ENCODE measurements around the gene SLC25A42. TPM values are rescaled to one million over a fixed set of nuclear protein-coding genes. Genes with fewer than 3 reads are reported as not detected.

Gene SLC25A42
- total RNA-seq, 1 donor = 5.4 TPM

GRCh38 chr19:19083413-19084178, 19.8 kb downstream of the SLC25A42 start:
- Histone ChIP-seq H3K27ac (ENCODE audit: low read depth, low read length) (no peak overlapping the region), H3K4me3 (ENCODE audit: insufficient read depth, low read length) (no peak overlapping the region), H3K79me2 (ENCODE audit: insufficient read depth, low read length) (no peaks in the 10 kb centered on the region), H4K20me1 (ENCODE audit: insufficient read depth, low read length) (peaks cover 3% of the 10 kb centered on the region), H2AFZ (ENCODE audit: low read length) (no peak overlapping the region), H3K27me3 (ENCODE audit: insufficient read depth, low read length) (no peaks in the 10 kb centered on the region), H3K36me3 (ENCODE audit: insufficient read depth, low read length) (no peaks in the 10 kb centered on the region), H3K4me2 (ENCODE audit: insufficient read depth, low read length) (no peak overlapping the region), H3K9me3 (ENCODE audit: low read depth, low read length) (no peaks in the 10 kb centered on the region), H3K4me1 (ENCODE audit: insufficient read depth, low read length) (peaks cover 5% of the 10 kb centered on the region)
- no peak for TF ChIP-seq CTCF (IDR thresholded peaks at IDR 0.05; ENCODE audit: extremely low read depth, low read depth, low read length)
- DNase-seq (ENCODE audit: insufficient read length, low spot score, missing footprints) = peak; percentile 34

DNA sequence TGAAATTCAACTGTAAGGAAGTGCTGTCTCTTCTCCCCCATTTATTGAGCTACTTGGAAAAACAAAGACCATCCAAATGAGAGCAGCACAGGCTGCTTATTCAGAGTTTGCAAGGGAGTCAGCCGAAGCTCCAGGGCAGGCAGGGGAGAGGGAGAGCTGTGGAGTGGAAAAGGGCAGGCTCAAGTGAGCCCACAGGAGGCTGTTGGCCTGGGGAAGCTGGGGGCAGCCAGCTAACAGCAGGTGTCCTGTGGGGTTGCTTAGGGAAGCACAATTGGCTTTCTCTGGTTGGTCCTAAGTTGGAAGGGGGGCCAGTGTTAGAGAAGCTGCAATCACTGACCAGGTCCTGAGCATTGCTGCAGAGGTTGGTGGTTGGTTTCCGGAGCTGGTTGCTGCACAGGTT, 23.9 kb downstream of the SLC25A42 start:
- TF ChIP-seq CTCF (IDR thresholded peaks at IDR 0.05; ENCODE audit: extremely low read depth, low read depth, low read length) = no peak
- peak; percentile 60 for DNase-seq (ENCODE audit: insufficient read length, low spot score, missing footprints)
- Histone ChIP-seq H2AFZ (ENCODE audit: low read length) (no peak overlapping the region), H3K4me3 (ENCODE audit: insufficient read depth, low read length) (no peak overlapping the region), H3K27ac (ENCODE audit: low read depth, low read length) (no peak overlapping the region), H4K20me1 (ENCODE audit: insufficient read depth, low read length) (peaks cover 2% of the 10 kb centered on the region), H3K4me1 (ENCODE audit: insufficient read depth, low read length) (no peaks in the 10 kb centered on the region), H3K27me3 (ENCODE audit: insufficient read depth, low read length) (no peaks in the 10 kb centered on the region), H3K36me3 (ENCODE audit: insufficient read depth, low read length) (no peaks in the 10 kb centered on the region), H3K4me2 (ENCODE audit: insufficient read depth, low read length) (no peak overlapping the region), H3K79me2 (ENCODE audit: insufficient read depth, low read length) (no peaks in the 10 kb centered on the region), H3K9me3 (ENCODE audit: low read depth, low read length) (no peaks in the 10 kb centered on the region)

DNA sequence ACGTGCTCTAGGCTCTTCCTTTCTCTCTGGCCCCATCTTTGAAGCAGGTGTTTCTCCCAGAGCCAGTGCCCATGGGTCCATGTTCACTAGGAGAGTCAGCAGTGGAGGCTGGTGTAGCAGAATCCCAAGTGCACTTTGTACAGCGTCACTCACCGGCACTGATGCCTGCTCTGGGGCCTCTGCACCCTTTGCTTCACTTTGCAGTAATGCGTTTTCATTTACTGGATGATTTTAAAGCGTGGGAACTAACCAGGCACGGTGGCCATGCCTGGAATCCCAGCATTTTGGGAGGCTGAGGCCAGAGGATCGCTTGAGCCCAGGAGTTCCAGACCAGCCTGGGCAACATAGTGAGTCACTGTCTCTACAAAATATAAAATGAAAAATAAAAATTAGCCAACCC, 30.7 kb downstream of the SLC25A42 start:
- Histone ChIP-seq H4K20me1 (ENCODE audit: insufficient read depth, low read length) (peaks cover 2% of the 10 kb centered on the region), H3K9me3 (ENCODE audit: low read depth, low read length) (no peaks in the 10 kb centered on the region)

More for the DNA sequence above, 30.7 kb downstream of the SLC25A42 start:
- Histone ChIP-seq H3K27ac (ENCODE audit: low read depth, low read length) (no peak overlapping the region), H3K27me3 (ENCODE audit: insufficient read depth, low read length) (no peaks in the 10 kb centered on the region), H3K36me3 (ENCODE audit: insufficient read depth, low read length) (peaks cover 4% of the 10 kb centered on the region), H3K4me1 (ENCODE audit: insufficient read depth, low read length) (no peaks in the 10 kb centered on the region), H3K79me2 (ENCODE audit: insufficient read depth, low read length) (no peaks in the 10 kb centered on the region), H2AFZ (ENCODE audit: low read length) (no peak overlapping the region), H3K4me3 (ENCODE audit: insufficient read depth, low read length) (no peak overlapping the region), H3K4me2 (ENCODE audit: insufficient read depth, low read length) (no peak overlapping the region)
- no peak for TF ChIP-seq CTCF (IDR thresholded peaks at IDR 0.05; ENCODE audit: extremely low read depth, low read depth, low read length)
- no peak for DNase-seq (ENCODE audit: insufficient read length, low spot score, missing footprints)
